ENCODE measurements around the gene UNC13B.

UNC13B gene

DNA sequence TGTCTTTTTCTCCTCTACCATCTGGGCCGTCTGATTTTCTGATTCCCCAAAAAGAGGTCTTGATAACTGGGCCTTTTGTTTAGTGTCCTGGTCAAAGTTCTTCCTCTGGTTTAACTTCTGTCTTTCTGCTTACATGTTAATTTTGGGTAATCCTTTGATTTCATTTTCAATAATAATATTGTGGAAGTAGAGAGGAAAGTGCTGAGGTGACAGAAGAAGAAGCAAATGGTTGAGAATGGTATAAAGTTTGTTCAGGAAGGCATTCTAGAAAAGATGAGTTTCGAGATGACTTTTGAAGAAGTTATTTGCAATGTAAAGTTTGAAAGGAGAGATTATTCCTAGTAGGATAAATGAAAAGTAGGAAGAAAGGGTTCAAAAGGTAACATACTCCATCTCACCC, 118.1 kb downstream of the UNC13B start:
- Histone ChIP-seq H3K36me3 (ENCODE audit: low read depth) (no peaks in the 10 kb centered on the region), H3K4me3 (ENCODE audit: severe bottlenecking) (no peak overlapping the region), H3K4me1 (ENCODE audit: insufficient read depth, poor library complexity, severe bottlenecking) (no peaks in the 10 kb centered on the region), H3K27ac (ENCODE audit: poor library complexity, severe bottlenecking) (no peak overlapping the region), H3K27me3 (ENCODE audit: insufficient read depth, poor library complexity, severe bottlenecking) (no peaks in the 10 kb centered on the region), H3K9me3 (ENCODE audit: severe bottlenecking) (no peaks in the 10 kb centered on the region)
- ATAC-seq (ENCODE audit: low read depth) (no peak), DNase-seq (ENCODE audit: low spot score) (no peak)
- TF ChIP-seq, protein P1, sequence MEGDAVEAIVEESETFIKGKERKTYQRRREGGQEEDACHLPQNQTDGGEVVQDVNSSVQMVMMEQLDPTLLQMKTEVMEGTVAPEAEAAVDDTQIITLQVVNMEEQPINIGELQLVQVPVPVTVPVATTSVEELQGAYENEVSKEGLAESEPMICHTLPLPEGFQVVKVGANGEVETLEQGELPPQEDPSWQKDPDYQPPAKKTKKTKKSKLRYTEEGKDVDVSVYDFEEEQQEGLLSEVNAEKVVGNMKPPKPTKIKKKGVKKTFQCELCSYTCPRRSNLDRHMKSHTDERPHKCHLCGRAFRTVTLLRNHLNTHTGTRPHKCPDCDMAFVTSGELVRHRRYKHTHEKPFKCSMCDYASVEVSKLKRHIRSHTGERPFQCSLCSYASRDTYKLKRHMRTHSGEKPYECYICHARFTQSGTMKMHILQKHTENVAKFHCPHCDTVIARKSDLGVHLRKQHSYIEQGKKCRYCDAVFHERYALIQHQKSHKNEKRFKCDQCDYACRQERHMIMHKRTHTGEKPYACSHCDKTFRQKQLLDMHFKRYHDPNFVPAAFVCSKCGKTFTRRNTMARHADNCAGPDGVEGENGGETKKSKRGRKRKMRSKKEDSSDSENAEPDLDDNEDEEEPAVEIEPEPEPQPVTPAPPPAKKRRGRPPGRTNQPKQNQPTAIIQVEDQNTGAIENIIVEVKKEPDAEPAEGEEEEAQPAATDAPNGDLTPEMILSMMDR (IDR thresholded peaks at IDR 0.05; ENCODE audit: poor library complexity, severe bottlenecking), result no peak

DNA sequence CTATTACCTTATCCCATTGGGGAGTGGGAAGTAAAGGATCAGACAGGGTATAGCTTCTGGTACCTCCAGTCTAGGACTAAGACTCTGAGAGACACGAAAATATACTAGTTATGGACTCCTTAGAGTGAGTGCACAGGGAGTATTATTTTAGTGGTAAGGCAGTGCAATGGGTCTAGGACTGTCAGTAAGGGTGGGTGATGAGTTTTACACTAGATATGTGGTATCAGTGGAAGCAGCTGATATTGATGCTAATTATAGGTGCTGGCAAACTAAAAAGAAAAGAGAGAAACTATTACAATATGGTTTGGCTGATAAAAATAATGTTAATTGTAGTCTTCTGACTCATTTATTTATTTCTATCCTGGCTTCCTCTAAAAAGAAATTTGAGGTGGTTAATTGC, 118.6 kb downstream of the UNC13B start:
- no peaks in the 10 kb centered on the region for H3K36me3 ChIP-seq (ENCODE audit: low read depth)
- no peak overlapping the region for H3K4me3 ChIP-seq (ENCODE audit: severe bottlenecking)
- ATAC-seq (ENCODE audit: low read depth) (no peak), DNase-seq (ENCODE audit: low spot score) (no peak)
- H3K27ac ChIP-seq (ENCODE audit: poor library complexity, severe bottlenecking), result no peak overlapping the region
- no peaks in the 10 kb centered on the region for H3K27me3 ChIP-seq (ENCODE audit: insufficient read depth, poor library complexity, severe bottlenecking)
- TF ChIP-seq, protein P1 (IDR thresholded peaks at IDR 0.05; ENCODE audit: poor library complexity, severe bottlenecking), result no peak
- no peaks in the 10 kb centered on the region for H3K9me3 ChIP-seq (ENCODE audit: severe bottlenecking)
- H3K4me1 ChIP-seq (ENCODE audit: insufficient read depth, poor library complexity, severe bottlenecking), result no peaks in the 10 kb centered on the region

DNA sequence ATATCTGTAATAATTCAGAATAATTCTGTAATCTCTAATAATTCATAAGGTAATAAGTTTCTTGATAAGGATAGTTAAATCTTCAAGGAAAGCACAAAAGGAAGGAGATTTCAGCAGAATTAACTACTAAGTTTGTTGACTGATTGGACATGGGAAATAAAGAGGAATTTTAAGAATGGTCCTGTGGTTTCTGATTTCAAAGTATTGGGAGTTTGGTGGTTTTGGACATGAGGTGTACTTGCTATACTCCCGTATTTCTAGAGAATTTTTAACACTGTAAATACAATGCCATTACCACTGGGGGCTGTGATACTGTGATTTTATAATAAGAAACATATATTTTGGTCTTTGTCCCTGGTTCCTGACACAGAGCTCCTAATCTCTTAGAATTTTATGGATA, 123.9 kb downstream of the UNC13B start:
- ATAC-seq (ENCODE audit: low read depth), result no peak
- no peak for DNase-seq (ENCODE audit: low spot score)

DNA sequence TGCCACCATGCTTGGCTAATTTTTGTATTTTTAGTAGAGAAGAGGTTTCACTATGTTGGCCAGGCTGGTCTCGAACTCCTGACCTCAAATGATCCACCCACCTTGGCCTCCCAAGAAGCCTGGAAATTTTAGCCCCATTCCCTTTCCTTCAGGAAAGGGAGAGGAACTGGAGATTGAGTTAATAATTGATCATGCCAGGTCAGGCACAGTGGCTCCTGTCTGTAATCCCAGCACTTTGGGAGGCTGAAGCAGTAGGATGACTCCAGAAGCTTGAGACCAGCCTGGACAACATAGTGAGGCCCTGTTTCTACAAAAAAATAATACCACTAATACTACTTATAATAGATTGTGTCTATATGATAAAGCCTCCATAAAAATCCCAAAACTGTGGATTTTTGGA, 124.6 kb downstream of the UNC13B start:
- ATAC-seq (ENCODE audit: low read depth) (no peak), DNase-seq (ENCODE audit: low spot score) (no peak)

More for the DNA sequence above, 123.9 kb downstream of the UNC13B start:
- H3K4me3 ChIP-seq (ENCODE audit: severe bottlenecking), result no peak overlapping the region
- H3K4me1 ChIP-seq (ENCODE audit: insufficient read depth, poor library complexity, severe bottlenecking), result peaks cover 6% of the 10 kb centered on the region
- no peaks in the 10 kb centered on the region for H3K27me3 ChIP-seq (ENCODE audit: insufficient read depth, poor library complexity, severe bottlenecking)
- H3K36me3 ChIP-seq (ENCODE audit: low read depth), result no peaks in the 10 kb centered on the region
- no peak overlapping the region for H3K27ac ChIP-seq (ENCODE audit: poor library complexity, severe bottlenecking)
- H3K9me3 ChIP-seq (ENCODE audit: severe bottlenecking), result no peaks in the 10 kb centered on the region
- TF ChIP-seq, protein P1 (IDR thresholded peaks at IDR 0.05; ENCODE audit: poor library complexity, severe bottlenecking), result no peak

DNA sequence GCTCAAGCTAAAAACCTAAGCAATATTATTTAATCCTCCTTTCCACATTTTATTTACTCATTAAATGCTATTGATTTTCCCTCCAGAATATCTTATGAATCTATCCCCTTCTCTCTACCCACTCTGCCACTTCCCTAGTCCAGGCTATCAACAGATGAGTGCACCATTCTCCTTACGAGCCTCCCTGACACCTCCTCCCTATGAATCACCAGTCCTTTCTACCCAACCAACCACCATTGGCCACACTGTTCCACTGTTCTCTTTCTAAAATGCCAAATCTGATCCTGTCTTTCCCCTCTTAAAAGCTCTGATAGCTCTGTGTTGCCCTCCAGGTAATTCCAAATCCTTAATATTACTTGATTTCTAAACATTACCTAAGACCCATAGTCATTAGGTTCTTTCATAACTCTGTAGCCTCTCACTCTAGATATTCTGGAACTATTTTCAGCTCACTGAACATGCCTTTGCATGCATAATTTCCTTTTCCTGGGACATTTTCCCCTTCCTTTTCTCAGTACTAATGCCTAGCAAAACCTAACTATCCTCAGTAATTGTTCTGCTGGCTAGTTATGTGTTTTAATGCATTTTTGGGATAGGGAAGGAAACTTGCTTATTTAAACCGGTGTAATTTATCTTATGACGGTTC, 126.3 kb downstream of the UNC13B start:
- TF ChIP-seq, protein P1 (IDR thresholded peaks at IDR 0.05; ENCODE audit: poor library complexity, severe bottlenecking), result no peak
- ATAC-seq (ENCODE audit: low read depth), result peak; percentile 55
- no peak overlapping the region for H3K4me3 ChIP-seq (ENCODE audit: severe bottlenecking)
- H3K36me3 ChIP-seq (ENCODE audit: low read depth), result no peaks in the 10 kb centered on the region
- H3K9me3 ChIP-seq (ENCODE audit: severe bottlenecking), result no peaks in the 10 kb centered on the region
- no peak for DNase-seq (ENCODE audit: low spot score)
- no peaks in the 10 kb centered on the region for H3K27me3 ChIP-seq (ENCODE audit: insufficient read depth, poor library complexity, severe bottlenecking)
- H3K4me1 ChIP-seq (ENCODE audit: insufficient read depth, poor library complexity, severe bottlenecking), result peaks cover 6% of the 10 kb centered on the region
- H3K27ac ChIP-seq (ENCODE audit: poor library complexity, severe bottlenecking), result peak overlapping the region; percentile 43

More for the DNA sequence above, 124.6 kb downstream of the UNC13B start:
- Histone ChIP-seq H3K4me3 (ENCODE audit: severe bottlenecking) (no peak overlapping the region), H3K36me3 (ENCODE audit: low read depth) (no peaks in the 10 kb centered on the region), H3K27me3 (ENCODE audit: insufficient read depth, poor library complexity, severe bottlenecking) (no peaks in the 10 kb centered on the region), H3K9me3 (ENCODE audit: severe bottlenecking) (no peaks in the 10 kb centered on the region), H3K4me1 (ENCODE audit: insufficient read depth, poor library complexity, severe bottlenecking) (peaks cover 6% of the 10 kb centered on the region), H3K27ac (ENCODE audit: poor library complexity, severe bottlenecking) (no peak overlapping the region)
- TF ChIP-seq, protein P1 (IDR thresholded peaks at IDR 0.05; ENCODE audit: poor library complexity, severe bottlenecking), result no peak
